ENCODE data around the gene CCDC159. TPM values are rescaled to one million over a fixed set of nuclear protein-coding genes. Genes with fewer than 3 reads are reported as not detected.
A peak's percentile ranks its signal among the peaks of the same experiment; 100 is the strongest.
"Not testable (repeated sequence)": the region's sequence is repeated elsewhere in the genome, so short reads cannot be mapped to it uniquely, and the experiment has no call there.

CCDC159 gene
- total RNA-seq, 2 experiments from 2014 or later = 13.0 to 16.1 TPM

GRCh38 chr19:11324748-11325389, 21.4 kb upstream of the CCDC159 start:
- CTCF ChIA-PET = interaction anchor here (0.6 to 5.2 kb wide), 7 partner anchors 15 to 480 kb away, joined by 3 to 28 read pairs (median 4); partner anchors contain the start of genes CCDC159, RAB3D and TMEM205
- ATAC-seq (no peak), DNase-seq (no peak)
- Mint-ChIP-seq H3K9me3 (ENCODE audit: low read depth) (no peaks in the 10 kb centered on the region), H3K4me1 (peaks cover 30% of the 10 kb centered on the region), H3K27me3 (peaks cover 3% of the 10 kb centered on the region), H3K27ac (peak overlapping the region; percentile 92), H3K36me3 (no peaks in the 10 kb centered on the region), H3K4me3 (no peak overlapping the region)

DNA sequence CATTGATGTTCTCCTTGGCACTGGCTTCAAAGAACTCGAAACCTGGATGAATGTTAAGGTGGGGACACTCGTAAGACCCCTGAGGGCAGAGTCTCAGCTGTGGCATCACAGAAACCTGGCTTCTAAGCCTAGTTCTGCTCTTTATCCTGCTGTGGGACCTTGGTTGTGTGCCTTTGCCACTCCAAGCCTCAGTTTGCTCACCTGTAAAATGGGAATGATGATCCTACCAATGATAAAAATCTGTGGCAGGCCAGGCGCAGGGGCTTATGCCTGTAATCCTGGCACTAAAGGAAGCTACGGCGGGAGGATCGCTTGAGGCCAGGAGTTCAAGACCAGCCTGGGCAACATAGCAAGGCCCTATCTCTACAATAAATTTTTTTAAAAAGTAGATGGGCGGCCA, 20.8 kb upstream of the CCDC159 start:
- Mint-ChIP-seq H3K27me3 (peaks cover 3% of the 10 kb centered on the region), H3K27ac (peak overlapping the region; percentile 56), H3K9me3 (ENCODE audit: low read depth) (no peaks in the 10 kb centered on the region), H3K4me3 (no peak overlapping the region), H3K36me3 (no peaks in the 10 kb centered on the region), H3K4me1 (peaks cover 30% of the 10 kb centered on the region)
- CTCF ChIA-PET = interaction anchor here (0.6 to 5.2 kb wide), 3 partner anchors 21 to 481 kb away, joined by 3 to 28 read pairs (median 4); partner anchors contain the start of genes CCDC159 and TMEM205
- no peak for DNase-seq
- ATAC-seq = no peak

DNA sequence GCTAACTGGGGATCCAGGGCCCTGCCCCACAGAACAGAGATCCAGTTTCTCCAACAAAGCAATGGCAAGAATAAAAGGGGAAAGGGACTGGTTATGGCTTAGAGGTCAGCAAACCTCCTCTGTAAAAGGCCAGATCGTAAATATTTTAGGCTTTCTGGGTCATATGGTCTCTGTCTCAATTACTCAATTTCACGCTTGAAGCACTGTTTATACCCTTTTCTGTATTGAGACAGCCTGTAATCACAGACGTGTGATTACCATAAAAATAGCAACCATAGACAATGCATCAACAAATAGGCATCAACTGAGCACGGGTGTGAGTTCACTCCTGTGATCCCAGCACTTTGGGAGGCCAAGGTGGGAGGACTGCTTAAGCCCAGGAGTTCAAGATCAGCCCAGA, 16.2 kb upstream of the CCDC159 start:
- Mint-ChIP-seq H3K27me3 (no peaks in the 10 kb centered on the region), H3K9me3 (ENCODE audit: low read depth) (no peaks in the 10 kb centered on the region), H3K36me3 (peaks cover 4% of the 10 kb centered on the region), H3K27ac (no peak overlapping the region), H3K4me1 (no peaks in the 10 kb centered on the region), H3K4me3 (no peak overlapping the region)
- CTCF ChIA-PET = interaction anchor here (1.2 kb wide), 1 partner anchor 51 kb away, joined by 3 read pairs; no protein-coding TSS in a partner anchor
- DNase-seq (no peak), ATAC-seq (no peak)

DNA sequence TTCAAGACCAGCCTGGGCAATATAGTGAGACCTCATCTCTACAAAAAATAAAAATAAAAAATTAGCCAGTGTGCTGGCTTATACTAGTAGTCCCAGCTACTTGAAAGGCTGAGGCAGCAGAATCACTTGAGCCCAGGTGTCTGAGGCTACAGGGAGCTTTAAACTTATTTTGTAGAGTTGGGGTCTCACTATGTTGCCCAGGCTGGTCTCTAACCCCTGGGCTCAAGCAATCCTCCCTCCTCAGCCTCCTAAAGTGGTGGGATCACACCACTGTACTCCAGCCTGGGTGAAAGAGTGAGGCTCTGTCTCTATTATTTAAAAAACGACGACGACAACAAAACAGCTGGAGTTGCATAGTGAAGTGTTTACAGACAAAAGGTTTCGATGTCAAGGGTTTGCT, 14.8 kb upstream of the CCDC159 start:
- H3K4me1 Mint-ChIP-seq = no peaks in the 10 kb centered on the region
- no peak for DNase-seq
- H3K27ac Mint-ChIP-seq = no peak overlapping the region

GRCh38 chr19:11332822-11333221, 13.5 kb upstream of the CCDC159 start:
- H3K27me3 Mint-ChIP-seq = no peaks in the 10 kb centered on the region
- H3K36me3 Mint-ChIP-seq = peaks cover 16% of the 10 kb centered on the region
- H3K27ac Mint-ChIP-seq = no peak overlapping the region
- no peak for ATAC-seq
- H3K4me3 Mint-ChIP-seq = no peak overlapping the region
- H3K4me1 Mint-ChIP-seq = peaks cover 10% of the 10 kb centered on the region
- DNase-seq = no peak
- H3K9me3 Mint-ChIP-seq (ENCODE audit: low read depth) = no peaks in the 10 kb centered on the region
- CTCF ChIA-PET = interaction anchor here (0.7 to 1.2 kb wide), 3 partner anchors 39 to 202 kb away, joined by 3 to 4 read pairs (median 4); no protein-coding TSS in a partner anchor

More for the DNA sequence above, 14.8 kb upstream of the CCDC159 start:
- CTCF ChIA-PET = interaction anchor here (1.2 to 1.4 kb wide), 2 partner anchors 8 to 9 kb away, joined by 3 to 5 read pairs; partner anchors contain the start of gene RAB3D
- ATAC-seq = no peak
- H3K36me3 Mint-ChIP-seq = peaks cover 13% of the 10 kb centered on the region
- no peak overlapping the region for H3K4me3 Mint-ChIP-seq
- H3K27me3 Mint-ChIP-seq = no peaks in the 10 kb centered on the region
- no peaks in the 10 kb centered on the region for H3K9me3 Mint-ChIP-seq (ENCODE audit: low read depth)

GRCh38 chr19:11333838-11334237, 12.5 kb upstream of the CCDC159 start:
- H3K27me3 Mint-ChIP-seq; H3K4me3 Mint-ChIP-seq; ATAC-seq; H3K9me3 Mint-ChIP-seq (ENCODE audit: low read depth); DNase-seq: not testable (repeated sequence)
- Mint-ChIP-seq H3K36me3 (peaks cover 16% of the 10 kb centered on the region), H3K27ac (peak overlapping the region; percentile 15), H3K4me1 (peaks cover 14% of the 10 kb centered on the region)
- CTCF ChIA-PET = interaction anchor here (1.0 kb wide), 1 partner anchor 48 kb away, joined by 4 read pairs; no protein-coding TSS in a partner anchor

- Mint-ChIP-seq H3K9me3 (ENCODE audit: low read depth) (no peaks in the 10 kb centered on the region), H3K27me3 (no peaks in the 10 kb centered on the region), H3K36me3 (peaks cover 16% of the 10 kb centered on the region), H3K4me1 (peaks cover 21% of the 10 kb centered on the region), H3K27ac (no peak overlapping the region), H3K4me3 (no peak overlapping the region)
- DNase-seq (no peak), ATAC-seq (no peak)
- CTCF ChIA-PET = no interaction called here
Measured at GRCh38 chr19:11335449-11336146, 10.7 kb upstream of the CCDC159 start.

DNA sequence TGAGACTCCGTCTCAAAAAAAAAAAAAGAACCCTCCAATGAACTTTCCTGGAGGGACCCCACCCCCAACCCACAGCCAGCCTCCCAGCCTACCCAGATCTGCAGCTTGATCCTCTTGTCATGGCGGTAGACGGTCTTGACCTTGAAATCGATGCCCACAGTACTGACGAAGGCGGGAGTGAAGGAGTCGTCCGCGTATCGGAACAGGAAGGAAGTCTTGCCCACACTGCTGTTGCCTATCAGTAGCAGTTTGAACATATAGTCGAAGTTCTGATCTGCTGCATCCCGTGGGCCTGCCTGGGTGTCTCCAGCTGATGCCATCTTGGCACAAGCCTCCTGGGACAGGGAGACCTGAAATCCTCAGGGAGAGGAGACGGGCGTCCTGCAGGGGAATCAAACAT, 9.2 kb upstream of the CCDC159 start:
- no peak overlapping the region for H3K27ac Mint-ChIP-seq
- no peaks in the 10 kb centered on the region for H3K9me3 Mint-ChIP-seq (ENCODE audit: low read depth)
- H3K4me3 Mint-ChIP-seq = no peak overlapping the region
- peak; percentile 31 for ATAC-seq
- CTCF ChIA-PET = interaction anchor here (0.7 to 1.1 kb wide), 2 partner anchors 9 to 76 kb away, joined by 3 read pairs; partner anchors contain the start of genes CCDC159 and TMEM205
- DNase-seq = peak; percentile 54
- no peaks in the 10 kb centered on the region for H3K27me3 Mint-ChIP-seq
- peaks cover 21% of the 10 kb centered on the region for H3K4me1 Mint-ChIP-seq
- H3K36me3 Mint-ChIP-seq = peaks cover 16% of the 10 kb centered on the region

DNA sequence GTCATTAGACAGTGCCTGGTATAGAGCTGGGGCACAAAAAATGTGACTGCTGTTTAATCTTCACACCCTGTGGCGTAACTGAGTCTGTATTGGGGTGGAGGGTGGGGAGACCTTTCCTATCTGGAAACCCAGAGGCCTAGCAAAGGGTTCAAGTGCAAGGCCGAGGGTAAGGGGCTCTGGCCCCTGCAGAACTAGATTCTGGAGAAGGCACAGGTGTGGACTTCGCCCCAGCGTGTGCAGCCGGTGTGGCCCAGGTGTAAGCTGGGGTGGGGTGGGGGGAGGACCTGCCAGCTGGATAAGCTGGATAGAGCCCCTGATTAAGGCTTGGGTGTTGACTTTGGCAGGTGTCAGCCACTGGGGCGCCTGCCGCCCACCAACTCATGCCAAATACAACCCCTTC, 8.2 kb upstream of the CCDC159 start:
- no peaks in the 10 kb centered on the region for H3K9me3 Mint-ChIP-seq (ENCODE audit: low read depth)
- H3K36me3 Mint-ChIP-seq = peaks cover 14% of the 10 kb centered on the region
- H3K4me1 Mint-ChIP-seq = peaks cover 21% of the 10 kb centered on the region
- no peaks in the 10 kb centered on the region for H3K27me3 Mint-ChIP-seq
- DNase-seq (no peak), ATAC-seq (no peak)
- CTCF ChIA-PET = interaction anchor here (2.5 kb wide), 1 partner anchor 43 kb away, joined by 11 read pairs; no protein-coding TSS in a partner anchor
- no peak overlapping the region for H3K4me3 Mint-ChIP-seq
- H3K27ac Mint-ChIP-seq = no peak overlapping the region

GRCh38 chr19:11338569-11339253, 7.6 kb upstream of the CCDC159 start:
- ATAC-seq (no peak), DNase-seq (no peak)
- CTCF ChIA-PET = interaction anchor here (1.1 to 2.5 kb wide), 3 partner anchors 36 to 42 kb away, joined by 3 to 11 read pairs (median 3); partner anchors contain the start of gene SWSAP1
- Mint-ChIP-seq H3K27ac (no peak overlapping the region), H3K27me3 (no peaks in the 10 kb centered on the region), H3K36me3 (peaks cover 14% of the 10 kb centered on the region), H3K4me1 (peaks cover 21% of the 10 kb centered on the region), H3K4me3 (peak overlapping the region; percentile 72), H3K9me3 (ENCODE audit: low read depth) (no peaks in the 10 kb centered on the region)

DNA sequence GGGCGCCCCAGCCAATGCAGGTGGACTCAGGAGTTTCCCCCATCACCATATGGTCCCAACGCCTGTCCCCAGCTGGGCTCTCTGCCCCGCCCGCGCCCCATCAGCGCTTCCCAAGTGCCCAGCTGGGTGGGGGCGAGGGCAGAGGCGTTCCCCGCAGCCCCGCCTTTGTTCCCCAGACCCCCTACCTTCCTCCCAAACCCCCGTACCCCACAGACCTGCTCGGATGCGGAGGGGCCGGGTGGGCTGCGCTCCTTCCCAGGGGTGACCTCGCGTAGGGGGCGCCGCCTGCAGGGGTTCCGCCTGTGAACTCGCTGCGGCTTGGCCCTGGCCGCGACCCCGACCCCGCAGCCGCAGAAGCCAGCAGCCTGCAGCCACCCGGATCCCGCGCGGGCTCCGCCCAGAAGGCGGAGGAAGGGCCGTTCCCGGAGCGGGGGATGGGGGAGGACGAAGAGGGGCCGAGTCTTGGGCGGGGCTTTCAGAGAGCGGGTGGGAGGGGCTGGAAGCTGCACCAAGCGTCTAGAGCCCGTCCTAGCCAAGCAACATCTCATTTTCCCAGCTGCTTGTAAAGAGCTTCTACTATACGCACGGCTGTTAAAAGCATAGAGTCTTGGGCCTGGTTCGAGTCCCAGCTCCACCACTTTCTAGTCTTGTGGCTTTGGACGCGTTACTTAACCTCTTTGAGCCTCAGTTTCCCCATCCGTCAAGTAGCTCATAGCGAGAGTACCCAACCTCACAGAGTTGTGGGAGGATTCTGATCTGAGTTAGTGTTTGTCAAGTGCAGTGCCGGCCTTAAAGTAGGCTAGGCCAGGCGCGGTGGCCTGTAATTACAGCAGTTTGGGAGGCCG, 6.8 kb upstream of the CCDC159 start, which contains the start of gene RAB3D:
Gene RAB3D (minus strand): TSS at position 404 of the 845 bp plus-strand sequence. CDS start 2,258 bp downstream, outside the sequence.
- Mint-ChIP-seq H3K4me1 (peaks cover 24% of the 10 kb centered on the region), H3K27ac (no peak within 1 kb of the TSS), H3K9me3 (ENCODE audit: low read depth) (no peaks in the 10 kb centered on the region), H3K27me3 (no peaks in the 10 kb centered on the region), H3K36me3 (peaks cover 14% of the 10 kb centered on the region), H3K4me3 (peak within 1 kb of the TSS; percentile 72)
- DNase-seq (peak; percentile 89), ATAC-seq (peak; percentile 95)
- CTCF ChIA-PET = interaction anchor here (0.7 to 2.5 kb wide), 7 partner anchors 8 to 59 kb away, joined by 3 to 11 read pairs (median 3); partner anchors contain the start of gene SWSAP1

DNA sequence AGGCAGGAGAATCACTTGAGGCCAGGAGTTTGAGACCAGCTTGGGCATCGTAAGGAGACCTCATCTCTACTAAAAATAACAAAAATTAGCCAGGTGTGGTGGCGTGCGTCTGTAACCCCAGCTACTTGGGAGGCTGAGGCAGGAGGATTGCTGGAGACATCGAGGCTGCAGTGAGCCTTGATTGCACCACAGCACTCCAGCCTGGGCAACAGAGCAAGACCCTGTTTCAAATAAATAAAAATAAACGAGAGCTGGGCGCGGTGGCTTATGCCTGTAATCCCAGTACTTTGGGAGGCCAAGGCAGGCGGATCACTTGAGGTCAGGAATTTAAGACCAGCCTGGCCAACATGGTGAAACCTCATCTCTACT, 6.2 kb upstream of the CCDC159 start:
- CTCF ChIA-PET = interaction anchor here (0.7 to 2.5 kb wide), 7 partner anchors 9 to 59 kb away, joined by 3 to 11 read pairs (median 3); partner anchors contain the start of gene SWSAP1
- H3K27ac Mint-ChIP-seq; H3K9me3 Mint-ChIP-seq (ENCODE audit: low read depth); DNase-seq; ATAC-seq; H3K27me3 Mint-ChIP-seq: not testable (repeated sequence)
- Mint-ChIP-seq H3K4me1 (peaks cover 25% of the 10 kb centered on the region), H3K4me3 (peak overlapping the region; percentile 72), H3K36me3 (peaks cover 12% of the 10 kb centered on the region)
